Measurements from ENCODE around the gene TMEM202. TPM values are rescaled to one million over a fixed set of nuclear protein-coding genes. Genes with fewer than 3 reads are reported as not detected.

The TMEM202 gene
- total RNA-seq, 4 donors from 2014 or later: not detected

DNA sequence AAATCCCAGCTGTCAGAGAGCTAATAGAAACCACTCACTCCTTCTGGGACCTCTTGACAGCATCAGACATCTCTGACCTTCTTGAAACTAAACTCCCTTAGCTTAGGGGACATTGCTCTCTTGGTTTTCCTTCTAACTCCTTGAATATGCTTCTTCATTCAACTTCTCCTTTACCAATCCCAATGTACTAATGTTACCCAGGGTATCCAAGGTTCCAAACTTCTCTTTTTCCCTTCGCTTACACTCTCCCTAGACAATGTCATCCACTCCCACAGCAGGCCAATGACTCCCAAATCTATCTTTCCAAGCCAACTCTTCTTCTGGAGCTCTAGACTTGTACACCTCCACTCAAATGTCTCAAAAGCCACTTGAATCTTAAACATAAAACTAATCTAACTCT is 36.9 kb upstream of the TMEM202 start:
- H3K36me3 ChIP-seq: peaks cover 3% of the 10 kb centered on the region
- DNase-seq (ENCODE audit: low spot score in 2 of 2): no peak
- H3K27me3 ChIP-seq: no peaks in the 10 kb centered on the region
- TF ChIP-seq POLR2AphosphoS5 (IDR thresholded peaks at IDR 0.05) (no peak), EP300 (IDR thresholded peaks at IDR 0.05) (no peak), CTCF (IDR thresholded peaks at IDR 0.05) (no peak), POLR2A (IDR thresholded peaks at IDR 0.05) (no peak)
- no peaks in the 10 kb centered on the region for H3K9me3 ChIP-seq
- peaks cover 33% of the 10 kb centered on the region for H3K4me1 ChIP-seq
- H3K27ac ChIP-seq: no peak overlapping the region
- H3K4me3 ChIP-seq: no peak overlapping the region
- 91% methylated on average over 1 of the region's 1 CpG for WGBS

GRCh38 chr15:72365844-72366243 is 32.3 kb upstream of the TMEM202 start:
- Histone ChIP-seq H3K27me3 (no peaks in the 10 kb centered on the region), H3K27ac (no peak overlapping the region), H3K9me3 (no peaks in the 10 kb centered on the region), H3K36me3 (peaks cover 3% of the 10 kb centered on the region), H3K4me1 (peaks cover 24% of the 10 kb centered on the region), H3K4me3 (no peak overlapping the region)
- WGBS: 94% methylated on average over 1 of the region's 1 CpG
- TF ChIP-seq CTCF (IDR thresholded peaks at IDR 0.05) (no peak), EP300 (IDR thresholded peaks at IDR 0.05) (no peak), POLR2AphosphoS5 (IDR thresholded peaks at IDR 0.05) (no peak), POLR2A (IDR thresholded peaks at IDR 0.05) (no peak)
- DNase-seq (ENCODE audit: low spot score in 2 of 2): no peak

DNA sequence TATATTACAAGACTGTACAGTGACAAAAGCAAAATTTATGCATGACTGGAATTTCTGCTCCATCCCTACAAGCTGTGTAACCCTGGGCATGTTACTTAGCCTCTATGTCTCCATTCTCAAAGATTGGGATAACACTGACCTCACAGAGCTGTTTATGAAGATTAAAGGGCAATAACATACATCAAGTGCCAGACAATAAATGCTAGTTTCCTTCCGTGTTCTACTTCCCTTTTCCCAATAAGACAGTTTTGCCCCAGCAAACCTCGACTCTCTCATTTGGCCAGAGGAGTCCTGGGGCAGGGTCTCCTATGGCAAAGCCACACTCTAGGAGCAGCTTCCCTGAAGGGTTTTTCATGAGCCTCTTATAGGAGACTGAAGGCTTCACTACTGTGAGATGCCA is 29.8 kb upstream of the TMEM202 start:
- Histone ChIP-seq H3K27me3 (no peaks in the 10 kb centered on the region), H3K36me3 (peaks cover 3% of the 10 kb centered on the region), H3K9me3 (no peaks in the 10 kb centered on the region), H3K4me1 (peaks cover 33% of the 10 kb centered on the region), H3K27ac (peak overlapping the region; percentile 44), H3K4me3 (no peak overlapping the region)
- 90% methylated on average over 2 of the region's 2 CpGs for WGBS
- DNase-seq (ENCODE audit: low spot score in 2 of 2): no peak
- TF ChIP-seq EP300 (IDR thresholded peaks at IDR 0.05) (no peak), CTCF (IDR thresholded peaks at IDR 0.05) (no peak), POLR2AphosphoS5 (IDR thresholded peaks at IDR 0.05) (no peak), POLR2A (IDR thresholded peaks at IDR 0.05) (no peak)

DNA sequence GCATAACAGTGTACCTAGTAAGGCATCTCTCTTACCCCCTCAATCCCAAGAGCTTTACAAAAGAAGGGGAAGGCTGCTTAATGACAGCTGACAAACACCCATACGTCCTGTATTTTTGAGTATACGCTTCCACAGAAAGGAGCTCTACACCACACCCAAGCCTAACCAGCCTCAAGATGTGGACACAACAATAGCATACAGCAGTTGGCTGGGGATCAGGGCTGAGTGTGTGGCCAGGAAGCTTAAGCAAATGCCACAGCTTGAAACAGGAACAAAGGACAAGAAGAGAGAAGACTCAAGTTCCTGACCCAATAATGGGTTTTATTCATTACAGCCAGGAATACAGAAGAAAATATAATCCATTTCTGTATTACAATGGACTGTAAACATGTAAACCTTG is 29.2 kb upstream of the TMEM202 start:
- no peak overlapping the region for H3K27ac ChIP-seq
- H3K36me3 ChIP-seq: peaks cover 3% of the 10 kb centered on the region
- H3K4me3 ChIP-seq: no peak overlapping the region
- TF ChIP-seq CTCF (IDR thresholded peaks at IDR 0.05) (no peak), POLR2A (IDR thresholded peaks at IDR 0.05) (no peak), POLR2AphosphoS5 (IDR thresholded peaks at IDR 0.05) (no peak), EP300 (IDR thresholded peaks at IDR 0.05) (no peak)
- no peaks in the 10 kb centered on the region for H3K27me3 ChIP-seq
- H3K9me3 ChIP-seq: no peaks in the 10 kb centered on the region
- peak in 1 of 2 donors; percentile 70 for DNase-seq (ENCODE audit: low spot score in 2 of 2)
- H3K4me1 ChIP-seq: peaks cover 33% of the 10 kb centered on the region
- 69% methylated on average over 2 of the region's 2 CpGs for WGBS

GRCh38 chr15:72369964-72370363 is 28.1 kb upstream of the TMEM202 start:
- Histone ChIP-seq H3K4me1 (peaks cover 43% of the 10 kb centered on the region), H3K9me3 (no peaks in the 10 kb centered on the region), H3K27me3 (no peaks in the 10 kb centered on the region), H3K36me3 (peaks cover 3% of the 10 kb centered on the region), H3K4me3 (no peak overlapping the region), H3K27ac (no peak overlapping the region)
- WGBS: 77% methylated on average over 1 of the region's 1 CpG
- TF ChIP-seq POLR2A (IDR thresholded peaks at IDR 0.05): no peak
- no peak for TF ChIP-seq CTCF (IDR thresholded peaks at IDR 0.05)
- TF ChIP-seq POLR2AphosphoS5 (IDR thresholded peaks at IDR 0.05): no peak
- no peak for TF ChIP-seq EP300 (IDR thresholded peaks at IDR 0.05)
- no peak for DNase-seq (ENCODE audit: low spot score in 2 of 2)

All from suprapubic skin (tissue), 4 donors.